HG03442 (cell line): Measurements from ENCODE around the gene C17orf100.
A peak's percentile ranks its signal among the peaks of the same experiment; 100 is the strongest.

ENCODE experiments used
- ATAC-seq: cut with Tn5 transposase; IDR thresholded peaks from one replicate; pipeline ENCODE4 v1.9.1; 2021; ENCODE audit warnings: mild to moderate bottlenecking, moderate library complexity; ENCODE audit not compliant: unreplicated experiment

Gene C17orf100

DNA sequence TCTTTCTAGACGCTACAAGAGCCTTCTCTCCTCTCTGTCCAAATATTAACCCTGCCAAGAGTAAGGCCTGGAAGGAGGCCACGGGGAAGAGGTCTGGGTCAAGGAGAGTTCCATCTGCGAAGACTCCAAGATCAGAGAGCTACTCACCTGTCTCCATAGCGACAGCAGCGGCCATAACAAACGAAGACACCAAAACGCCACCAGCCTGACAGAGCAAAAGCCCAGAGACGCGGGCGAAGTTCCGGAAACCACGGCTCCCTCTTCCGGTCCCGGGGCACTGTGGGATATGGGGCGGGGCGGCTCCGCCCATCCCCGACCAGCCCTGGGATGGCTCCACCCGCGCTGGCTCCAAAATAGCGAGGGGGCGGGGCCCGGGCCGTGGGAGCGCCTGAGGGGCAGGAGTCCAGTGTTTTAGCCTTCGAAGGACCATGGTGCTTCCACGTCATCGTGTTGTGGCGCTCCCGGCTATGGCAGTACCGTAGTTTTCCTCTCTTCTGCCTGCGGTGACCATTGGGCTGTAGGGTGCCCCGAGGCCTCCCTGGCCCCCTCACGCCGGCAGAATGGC is at the start of gene C17orf100, which contains the start of gene MED31:
Gene C17orf100 (plus strand): TSS at position 409 of the 565 bp plus-strand sequence. CDS start 152 bp downstream, at position 561.
Gene MED31 (minus strand): TSS at position 252 of the 565 bp plus-strand sequence. CDS start 77 bp downstream, at position 175.
- ATAC-seq, result peak; percentile 80

- no peak for ATAC-seq
Observed at GRCh38 chr17:6602141-6602540, 49.4 kb upstream of the C17orf100 start.

DNA sequence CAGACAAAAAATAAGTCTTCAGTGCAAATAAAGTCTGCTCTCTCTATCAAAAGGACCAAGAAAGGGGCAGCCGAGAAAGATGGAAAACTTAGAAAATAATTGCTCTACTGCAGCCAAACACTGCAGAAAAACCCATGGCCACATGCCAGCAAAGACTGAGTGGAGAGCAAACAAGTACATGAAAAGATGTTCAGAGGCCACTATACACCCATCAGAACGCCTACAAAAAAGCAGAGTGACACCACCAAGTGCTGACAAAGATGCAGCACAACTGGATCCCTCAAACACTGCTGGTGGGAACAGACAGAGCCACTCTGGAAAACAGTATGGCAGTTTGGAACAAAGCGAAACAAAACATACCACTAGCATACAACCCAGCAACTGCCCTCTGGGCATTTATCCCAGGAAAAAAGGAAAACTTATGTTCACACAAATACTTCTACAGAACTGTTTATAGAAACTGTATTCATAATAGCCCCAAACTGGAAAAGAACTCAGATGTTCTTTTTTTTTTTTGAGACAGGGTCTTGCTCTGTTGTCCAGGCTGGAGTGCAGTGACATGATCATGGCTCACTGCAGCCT is 47.7 kb upstream of the C17orf100 start:
- no peak for ATAC-seq

DNA sequence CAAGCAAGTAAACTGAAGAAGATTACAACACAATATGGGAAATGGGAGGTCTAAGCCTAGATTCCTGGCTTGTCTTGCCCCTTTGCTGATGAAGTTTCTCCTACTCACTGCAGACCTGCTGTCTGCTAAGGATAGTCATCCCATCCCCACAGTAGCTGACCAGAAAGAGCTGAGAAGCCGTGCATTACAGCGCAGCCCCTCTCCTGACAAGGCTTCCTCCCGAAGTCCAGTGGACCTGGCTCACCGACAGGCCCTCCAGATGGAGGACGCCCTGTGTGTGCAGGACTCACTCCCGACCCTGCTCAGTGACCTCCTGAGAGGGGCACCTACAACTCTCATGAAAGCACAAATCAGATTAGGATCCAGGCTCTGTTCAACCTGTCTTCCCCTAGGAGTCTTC is 46.4 kb upstream of the C17orf100 start:
- ATAC-seq, result no peak

DNA sequence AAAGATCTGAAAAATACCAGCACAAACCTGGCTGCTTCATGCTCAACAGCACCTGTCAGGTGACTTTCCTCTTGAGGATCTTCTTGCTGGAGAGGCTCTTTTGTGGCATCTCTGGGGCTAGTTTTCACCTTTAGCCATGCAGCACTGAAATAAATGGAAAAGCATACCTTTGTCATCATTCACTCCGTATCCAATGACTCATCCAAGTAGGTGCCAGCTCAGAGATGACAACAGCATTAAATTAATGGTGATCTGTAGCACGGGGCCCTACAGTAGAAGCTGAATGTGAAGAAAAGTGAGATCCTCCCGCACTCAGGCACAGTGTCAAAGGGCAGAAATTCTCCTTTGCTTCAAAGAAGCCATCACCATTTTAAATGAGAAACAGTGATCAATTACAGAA is 43.2 kb upstream of the C17orf100 start:
- no peak for ATAC-seq

DNA sequence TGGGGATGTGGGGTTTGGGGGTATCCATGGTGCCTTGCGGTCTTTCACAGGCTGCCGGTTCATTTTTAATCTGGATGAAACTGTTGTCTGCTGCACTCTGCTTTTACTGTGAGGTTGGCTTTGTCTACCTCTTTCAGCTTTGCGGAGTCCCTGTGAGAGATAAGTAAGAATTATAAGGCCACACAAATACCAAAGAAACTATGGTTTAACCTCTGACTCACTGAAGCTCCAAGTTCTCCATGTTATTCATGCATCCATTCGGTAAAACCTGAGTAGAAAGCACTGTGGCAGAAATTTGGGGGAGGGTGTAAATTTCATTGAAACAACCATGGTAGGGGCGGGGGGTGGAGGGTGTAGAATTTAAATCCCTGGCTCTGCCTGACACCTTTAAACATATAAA is 41.6 kb upstream of the C17orf100 start:
- no peak for ATAC-seq

DNA sequence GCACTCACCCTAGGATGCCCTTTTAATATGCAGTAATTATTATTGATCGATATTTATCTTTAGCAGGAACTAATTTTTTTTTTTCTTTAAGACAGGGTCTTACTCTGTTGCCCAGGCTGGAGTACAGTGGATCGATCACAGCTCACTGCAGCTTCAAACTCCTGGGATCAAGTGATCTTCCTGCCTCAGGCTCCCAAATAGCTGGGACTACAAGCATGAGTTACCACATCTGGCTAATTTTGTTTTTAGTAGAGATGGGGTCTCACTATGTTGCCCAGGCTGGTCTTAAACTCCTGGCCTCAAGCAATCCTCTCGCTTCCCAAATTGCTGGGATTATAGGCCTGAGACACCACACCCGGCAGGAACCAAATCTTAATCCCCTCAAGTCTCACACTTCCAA is 40.3 kb upstream of the C17orf100 start:
- ATAC-seq, result no peak

DNA sequence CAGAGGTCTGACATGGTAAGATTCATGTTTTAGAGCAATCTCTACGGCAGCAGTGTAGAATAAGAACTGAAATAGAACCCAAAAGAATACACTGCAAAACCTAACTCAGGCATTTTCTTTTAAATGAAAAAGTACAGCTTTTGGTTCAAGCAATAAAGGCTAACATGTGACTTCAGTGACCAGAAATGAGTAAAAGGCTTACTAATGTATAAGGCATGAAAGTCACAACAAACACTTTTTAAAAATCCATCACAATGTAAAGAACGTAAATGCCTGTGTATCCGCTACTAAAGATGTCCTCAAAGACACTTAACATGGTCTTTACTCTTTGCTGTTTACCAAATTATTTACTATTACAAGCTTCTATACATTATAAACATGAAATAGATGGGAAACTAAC is 27.6 kb upstream of the C17orf100 start:
- no peak for ATAC-seq

DNA sequence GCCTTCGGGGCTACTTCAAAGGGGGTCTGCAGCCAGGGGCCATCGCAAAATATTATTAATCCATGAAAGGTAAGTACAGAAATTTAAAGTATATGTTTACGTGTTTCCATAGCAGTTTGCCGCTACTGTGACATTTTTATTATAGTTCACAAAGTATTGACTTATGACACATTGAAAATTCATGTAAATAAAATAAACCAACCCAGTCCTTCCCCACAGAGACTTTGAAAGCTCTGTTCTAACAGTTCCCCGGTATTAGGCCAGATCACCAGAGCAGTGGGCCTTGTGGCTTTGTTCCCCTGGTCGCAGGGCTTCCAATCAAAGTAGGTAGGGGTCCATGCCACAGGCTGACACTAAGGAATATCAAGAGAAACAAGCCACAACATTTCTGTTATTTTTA is 24.9 kb upstream of the C17orf100 start:
- ATAC-seq, result no peak

DNA sequence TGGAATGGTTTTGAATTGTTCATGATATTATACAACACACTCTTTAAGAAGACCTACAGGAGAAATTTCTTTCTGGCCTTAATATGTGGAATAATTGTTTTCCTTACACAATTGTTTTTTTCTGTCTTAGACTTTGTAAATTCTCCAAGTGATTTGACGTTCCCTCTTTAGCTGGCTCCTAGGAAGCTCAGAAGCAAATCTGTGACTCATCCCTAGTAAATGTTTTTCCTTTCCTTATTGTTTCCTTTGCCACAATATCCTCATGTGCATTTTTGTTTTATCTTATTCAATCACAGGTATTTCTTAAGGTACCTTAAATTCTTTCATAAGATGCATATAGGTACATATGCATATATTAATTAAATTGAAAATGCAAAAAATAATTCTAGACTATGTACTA is 24.5 kb upstream of the C17orf100 start:
- no peak for ATAC-seq

- ATAC-seq, result no peak
Observed at GRCh38 chr17:6630390-6630789, 21.2 kb upstream of the C17orf100 start.

- no peak for ATAC-seq
Observed at GRCh38 chr17:6632530-6632929, 19.0 kb upstream of the C17orf100 start.

DNA sequence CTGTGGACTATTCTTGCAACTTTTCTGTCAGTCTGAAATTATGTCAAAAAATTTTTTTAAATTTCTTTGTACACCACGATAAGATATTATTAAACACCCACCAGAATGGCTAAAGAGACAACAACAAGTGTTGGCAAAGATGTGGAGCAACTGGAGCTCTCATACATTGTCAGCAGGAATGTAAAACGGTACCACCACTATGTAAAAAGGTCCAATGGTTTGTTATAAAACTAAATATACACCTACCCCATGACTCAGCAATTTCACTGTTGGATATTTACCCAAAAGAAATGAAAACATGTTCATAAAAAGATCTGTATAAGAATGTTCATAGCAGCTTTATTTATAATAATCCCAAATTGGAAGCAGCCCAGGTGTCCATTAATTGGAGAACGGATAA is 18.3 kb upstream of the C17orf100 start:
- ATAC-seq, result no peak

GRCh38 chr17:6636105-6636504 is 15.5 kb upstream of the C17orf100 start:
- ATAC-seq, result no peak

DNA sequence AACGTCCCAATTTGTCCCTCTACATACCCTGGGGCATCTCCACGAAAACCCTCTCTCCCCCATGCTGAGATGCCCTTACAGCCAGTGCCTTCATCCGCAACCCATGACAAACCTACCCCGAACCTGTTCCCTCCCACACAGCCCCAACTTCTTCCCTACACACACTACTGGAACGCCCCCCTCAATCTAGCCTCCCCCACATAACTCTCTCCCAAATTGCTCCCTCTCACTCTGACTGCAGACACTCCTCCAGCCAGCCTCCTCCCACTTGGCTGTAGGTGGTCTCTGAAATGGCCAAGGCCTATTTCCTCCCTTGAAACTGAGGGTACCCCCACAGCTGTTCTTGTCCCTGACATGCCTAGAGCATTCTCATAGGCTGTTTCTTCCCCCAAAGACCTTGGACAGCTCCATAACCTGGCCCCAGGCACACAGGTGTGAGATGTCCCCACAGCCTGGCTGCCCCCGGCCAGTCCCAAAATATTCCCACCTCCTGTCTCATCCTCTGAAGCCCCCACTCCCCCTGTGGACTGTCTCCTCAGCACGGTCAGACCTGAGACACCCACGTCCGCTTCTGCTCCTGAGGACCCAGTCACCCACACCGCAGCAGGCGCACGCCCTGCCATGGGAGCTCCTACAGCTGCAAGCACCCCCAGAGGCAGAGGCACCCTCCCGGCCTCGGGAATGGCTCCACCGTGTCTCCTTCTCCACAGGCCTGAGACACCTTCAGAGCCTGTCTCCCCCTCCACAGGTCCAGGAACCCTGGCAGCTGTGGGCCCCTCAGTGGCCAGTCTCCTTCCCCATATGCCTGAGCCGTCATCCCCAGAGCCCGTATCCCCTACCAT is 14.7 kb upstream of the C17orf100 start:
- ATAC-seq, result no peak

DNA sequence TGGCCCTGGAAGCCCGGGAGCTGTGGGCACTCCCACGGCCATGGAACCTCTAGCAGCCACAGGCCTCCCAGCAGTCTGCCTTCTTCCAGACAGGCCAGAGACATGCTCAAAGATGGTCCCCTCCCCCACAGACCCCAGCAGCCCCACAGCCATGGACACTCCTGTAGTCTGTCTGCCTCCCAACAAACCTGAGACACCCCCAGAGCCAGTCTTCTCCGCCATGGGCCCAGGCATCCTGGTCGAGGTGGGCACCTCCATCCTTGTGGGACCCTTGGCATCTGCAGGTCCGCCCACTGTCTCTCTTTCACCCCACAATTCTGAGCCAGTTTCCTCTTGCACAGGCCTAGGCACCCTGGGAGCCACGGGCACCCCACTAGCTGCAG is 14.1 kb upstream of the C17orf100 start:
- no peak for ATAC-seq

- no peak for ATAC-seq
Observed at GRCh38 chr17:6638046-6638908, 13.3 kb upstream of the C17orf100 start.

- ATAC-seq, result no peak
Observed at GRCh38 chr17:6639014-6639585, 12.5 kb upstream of the C17orf100 start.

GRCh38 chr17:6639586-6640535 is 11.7 kb upstream of the C17orf100 start:
- ATAC-seq, result no peak
